IPS-15b (cell line): ENCODE results near the gene ISCA2.

Source experiments
- H3K27me3 ChIP-seq: one replicate; pipeline ENCODE4 v1.6.1; 2013; ENCODE audit warnings: low read length; ENCODE audit not compliant: control insufficient read depth, insufficient read depth
- H3K36me3 ChIP-seq: one replicate; pipeline ENCODE4 v1.6.1; 2013; ENCODE audit warnings: low read length; ENCODE audit not compliant: control insufficient read depth, insufficient read depth
- H3K4me1 ChIP-seq: one replicate; pipeline ENCODE4 v1.6.1; 2013; ENCODE audit warnings: mild to moderate bottlenecking, low read length; ENCODE audit not compliant: control insufficient read depth, insufficient read depth
- H3K4me3 ChIP-seq: one replicate; pipeline ENCODE4 v1.5.1; 2013; ENCODE audit warnings: low read depth, low read length
- H3K9ac ChIP-seq: one replicate; pipeline ENCODE4 v1.6.1; 2013; ENCODE audit warnings: low read depth, mild to moderate bottlenecking, low read length
- H3K9me3 ChIP-seq: one replicate; pipeline ENCODE4 v1.6.1; 2013; ENCODE audit warnings: mild to moderate bottlenecking, low read length; ENCODE audit not compliant: control insufficient read depth, insufficient read depth

ISCA2 gene

DNA sequence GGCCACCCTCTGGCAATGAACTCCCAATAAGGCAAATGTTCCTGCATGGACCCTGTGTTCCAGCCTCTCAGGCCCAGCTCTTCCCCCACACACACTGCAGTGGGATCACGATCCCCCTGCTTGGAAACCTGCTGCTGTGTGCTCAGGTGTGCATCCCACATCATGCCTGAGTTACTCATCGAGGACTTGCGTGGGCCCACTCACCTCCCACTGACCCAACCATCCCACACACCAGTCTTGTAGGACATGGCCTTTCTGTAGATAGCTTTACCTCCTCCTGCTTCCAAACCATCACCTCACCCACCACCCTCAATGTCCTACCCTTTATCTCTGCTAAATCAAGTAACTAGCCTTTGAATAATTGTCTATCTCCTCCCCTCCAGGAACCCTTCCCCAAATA is 25.1 kb upstream of the ISCA2 start:
- Histone ChIP-seq H3K9me3 (no peaks in the 10 kb centered on the region), H3K4me3 (no peak overlapping the region), H3K36me3 (no peaks in the 10 kb centered on the region), H3K9ac (no peak overlapping the region), H3K4me1 (no peaks in the 10 kb centered on the region), H3K27me3 (no peaks in the 10 kb centered on the region)

DNA sequence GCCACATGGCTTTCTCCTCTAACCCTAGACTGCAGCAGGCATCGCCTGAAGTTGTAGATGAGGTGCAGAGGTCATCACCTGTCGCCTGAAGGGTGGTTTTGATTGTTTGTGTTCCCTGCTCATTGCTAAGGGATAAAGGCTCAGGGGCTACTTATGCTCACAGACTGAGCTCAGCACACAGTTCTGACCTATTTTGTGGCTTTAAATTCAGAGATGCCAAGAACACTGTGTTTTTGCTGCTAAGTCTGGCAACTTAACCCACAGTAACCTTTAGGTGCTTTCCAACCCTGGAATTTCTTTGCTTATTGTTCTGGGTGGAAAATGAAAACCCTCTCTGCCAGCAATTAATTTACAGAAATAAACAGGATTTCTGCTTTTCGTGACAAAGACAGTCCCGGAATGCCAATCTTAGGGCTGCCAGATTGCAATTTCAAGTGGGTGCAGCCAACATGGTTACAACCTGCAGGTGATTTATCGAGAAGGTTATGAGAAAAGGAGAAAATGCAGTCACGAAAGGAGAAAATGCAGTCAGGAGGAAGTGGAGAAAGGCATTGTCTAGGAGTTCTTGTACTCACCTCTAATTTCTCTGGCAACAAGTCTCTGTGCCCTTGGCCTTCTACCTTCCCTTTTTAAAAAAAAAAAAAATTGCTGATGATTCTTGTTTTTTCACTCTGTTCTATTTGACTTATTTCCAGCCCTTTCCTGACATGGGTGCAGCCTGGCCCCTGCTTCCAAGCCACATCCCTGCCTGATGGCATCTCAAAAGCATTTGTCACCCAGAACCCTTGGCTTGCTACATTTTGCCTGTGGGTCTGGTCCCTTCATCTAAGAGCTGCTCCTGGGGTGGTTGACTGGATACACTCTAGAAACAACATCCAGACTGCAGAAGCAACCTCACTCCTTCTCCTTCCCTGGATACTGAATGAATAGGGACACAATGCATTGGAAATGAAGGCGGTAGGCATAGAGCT is 23.7 kb upstream of the ISCA2 start:
- H3K4me3 ChIP-seq = no peak overlapping the region
- H3K36me3 ChIP-seq = peaks cover 3% of the 10 kb centered on the region
- H3K9ac ChIP-seq = no peak overlapping the region
- H3K9me3 ChIP-seq = no peaks in the 10 kb centered on the region
- H3K27me3 ChIP-seq = no peaks in the 10 kb centered on the region
- H3K4me1 ChIP-seq = no peaks in the 10 kb centered on the region

DNA sequence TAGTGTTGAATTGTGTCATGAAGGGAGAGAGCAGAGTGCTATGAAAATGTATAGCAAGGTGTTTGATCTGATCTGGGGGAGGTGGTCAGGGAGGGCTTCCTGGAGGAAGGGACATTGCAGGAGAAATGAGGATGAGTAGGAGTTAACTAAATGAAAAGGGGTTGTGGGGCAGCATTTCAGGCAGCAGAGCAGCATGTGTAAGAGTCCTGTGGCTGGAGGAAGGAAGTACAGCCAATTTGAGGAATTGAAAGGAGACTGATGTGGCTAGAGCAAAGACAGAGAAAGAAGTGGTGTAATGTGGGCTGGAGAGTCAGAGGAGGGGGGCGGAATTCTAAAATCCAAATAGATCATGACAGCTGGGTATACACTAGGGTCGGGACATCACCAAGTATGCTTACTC is 21.0 kb upstream of the ISCA2 start:
- no peaks in the 10 kb centered on the region for H3K9me3 ChIP-seq
- peaks cover 3% of the 10 kb centered on the region for H3K36me3 ChIP-seq
- H3K4me1 ChIP-seq = no peaks in the 10 kb centered on the region
- H3K9ac ChIP-seq = no peak overlapping the region
- no peak overlapping the region for H3K4me3 ChIP-seq
- no peaks in the 10 kb centered on the region for H3K27me3 ChIP-seq

DNA sequence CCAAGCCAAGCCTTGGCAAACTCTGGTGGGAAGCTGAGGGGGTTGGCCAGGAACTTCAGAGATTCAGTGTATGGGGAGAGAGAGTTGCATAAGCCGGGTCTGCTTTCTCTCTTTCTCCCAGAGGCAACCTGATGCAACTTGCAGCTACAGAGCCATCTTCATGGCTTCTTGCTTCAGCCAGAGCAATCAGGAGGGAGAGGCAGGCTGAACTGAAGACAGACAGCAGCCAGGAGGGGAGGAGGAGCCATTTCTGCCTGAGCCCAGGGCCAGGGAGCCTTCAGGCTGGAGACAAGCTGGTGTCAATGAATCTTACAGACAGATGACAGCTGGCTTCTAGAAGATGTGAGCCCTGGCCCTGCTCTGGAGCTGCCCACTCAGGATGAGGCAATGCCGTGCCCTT is 19.2 kb upstream of the ISCA2 start:
- H3K4me1 ChIP-seq = no peaks in the 10 kb centered on the region
- H3K4me3 ChIP-seq = no peak overlapping the region
- peaks cover 3% of the 10 kb centered on the region for H3K36me3 ChIP-seq
- H3K9me3 ChIP-seq = no peaks in the 10 kb centered on the region
- no peaks in the 10 kb centered on the region for H3K27me3 ChIP-seq
- no peak overlapping the region for H3K9ac ChIP-seq

DNA sequence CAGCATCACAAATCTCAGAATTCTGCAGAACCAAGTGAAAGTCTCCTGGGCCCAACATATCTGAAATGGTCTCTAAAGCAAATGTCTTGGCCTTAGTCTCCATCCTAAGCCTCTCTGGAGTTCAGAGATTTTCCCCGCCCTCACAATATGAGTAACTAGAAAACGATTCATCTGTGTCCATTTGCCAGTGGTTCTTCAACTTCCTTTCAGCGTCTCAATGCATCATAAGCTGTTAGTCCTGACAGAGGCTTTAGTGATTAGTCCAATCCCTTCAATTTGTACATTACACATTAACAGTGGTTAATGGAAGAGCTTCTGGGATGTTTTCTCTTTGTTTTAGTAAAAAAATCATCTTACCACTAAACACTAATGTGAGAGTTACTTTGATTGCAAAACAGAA is 17.9 kb upstream of the ISCA2 start:
- Histone ChIP-seq H3K4me1 (no peaks in the 10 kb centered on the region), H3K27me3 (no peaks in the 10 kb centered on the region), H3K9ac (no peak overlapping the region), H3K9me3 (no peaks in the 10 kb centered on the region), H3K36me3 (peaks cover 3% of the 10 kb centered on the region), H3K4me3 (no peak overlapping the region)

DNA sequence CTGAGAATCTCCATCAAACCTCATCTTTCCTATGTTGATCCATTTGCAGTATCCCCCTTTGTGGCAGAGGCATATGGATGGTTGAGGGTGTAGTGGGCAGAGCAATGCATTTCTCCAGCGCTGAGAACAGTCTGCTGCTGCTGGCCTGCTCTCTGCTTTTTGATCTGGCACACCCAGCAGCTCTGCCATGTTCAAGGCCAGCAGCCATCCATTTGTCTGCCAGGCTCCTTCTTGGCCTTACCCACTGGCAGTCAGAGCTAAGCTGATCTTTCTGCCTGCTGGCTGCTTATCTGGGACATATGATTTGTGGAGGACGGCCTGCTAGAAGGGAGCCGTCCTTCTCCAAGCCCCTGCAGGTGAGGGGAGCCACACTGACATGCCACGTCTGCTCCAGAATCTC is 17.5 kb upstream of the ISCA2 start:
- Histone ChIP-seq H3K9me3 (no peaks in the 10 kb centered on the region), H3K4me3 (no peak overlapping the region), H3K36me3 (peaks cover 3% of the 10 kb centered on the region), H3K4me1 (no peaks in the 10 kb centered on the region), H3K9ac (no peak overlapping the region), H3K27me3 (no peaks in the 10 kb centered on the region)

DNA sequence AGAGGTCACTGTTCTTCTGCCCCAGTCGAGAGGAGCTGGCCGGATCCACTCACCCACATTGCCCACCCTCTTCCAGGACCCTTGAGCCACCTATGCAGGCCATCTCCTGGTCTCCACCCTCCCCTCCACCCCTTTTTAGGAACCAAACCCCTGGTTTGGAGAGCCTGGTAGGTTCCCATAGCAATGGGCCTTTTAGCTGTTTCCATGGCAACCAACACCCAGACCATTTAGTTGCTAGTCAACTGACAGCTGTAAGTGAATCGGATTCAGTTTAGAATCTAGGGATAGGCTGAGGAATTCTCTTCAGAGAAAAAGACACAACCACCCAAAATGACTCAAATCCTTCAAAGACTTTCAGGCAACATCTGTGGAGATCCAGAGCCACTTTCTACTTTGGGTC is 17.0 kb upstream of the ISCA2 start:
- Histone ChIP-seq H3K9ac (no peak overlapping the region), H3K4me1 (no peaks in the 10 kb centered on the region), H3K27me3 (no peaks in the 10 kb centered on the region), H3K9me3 (no peaks in the 10 kb centered on the region), H3K4me3 (no peak overlapping the region), H3K36me3 (peaks cover 3% of the 10 kb centered on the region)

DNA sequence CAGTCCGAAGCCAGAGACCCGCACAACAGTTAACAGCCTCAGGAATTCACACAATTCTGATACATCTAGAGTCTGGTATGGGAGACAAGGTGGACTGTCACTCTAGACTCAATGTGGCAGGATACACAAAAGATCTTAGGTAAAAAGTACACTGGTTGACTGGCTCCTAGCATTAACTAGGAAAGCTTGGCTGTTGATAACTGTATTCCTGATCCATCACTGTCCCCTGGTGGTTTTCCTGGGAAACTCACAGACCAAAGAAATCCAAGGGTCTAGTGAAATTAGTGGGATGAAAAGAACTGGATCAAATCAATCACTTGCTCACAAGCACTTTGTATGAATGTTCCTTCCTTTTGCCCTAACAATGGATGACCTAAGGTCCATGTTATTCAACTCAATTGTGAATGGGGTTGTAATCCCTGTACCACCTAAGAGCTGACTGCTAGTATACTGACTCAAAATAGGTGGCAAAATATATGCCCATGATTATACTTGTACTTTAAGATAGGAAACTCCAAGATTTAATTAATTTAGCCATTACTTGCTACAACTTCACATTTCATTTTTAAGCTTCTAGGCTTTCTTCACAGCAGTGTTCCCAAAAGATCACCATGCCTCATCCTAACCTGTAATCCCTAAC is 14.4 kb upstream of the ISCA2 start:
- H3K9ac ChIP-seq = no peak overlapping the region
- H3K4me3 ChIP-seq = no peak overlapping the region
- no peaks in the 10 kb centered on the region for H3K4me1 ChIP-seq
- no peaks in the 10 kb centered on the region for H3K9me3 ChIP-seq
- no peaks in the 10 kb centered on the region for H3K27me3 ChIP-seq
- H3K36me3 ChIP-seq = peaks cover 15% of the 10 kb centered on the region

DNA sequence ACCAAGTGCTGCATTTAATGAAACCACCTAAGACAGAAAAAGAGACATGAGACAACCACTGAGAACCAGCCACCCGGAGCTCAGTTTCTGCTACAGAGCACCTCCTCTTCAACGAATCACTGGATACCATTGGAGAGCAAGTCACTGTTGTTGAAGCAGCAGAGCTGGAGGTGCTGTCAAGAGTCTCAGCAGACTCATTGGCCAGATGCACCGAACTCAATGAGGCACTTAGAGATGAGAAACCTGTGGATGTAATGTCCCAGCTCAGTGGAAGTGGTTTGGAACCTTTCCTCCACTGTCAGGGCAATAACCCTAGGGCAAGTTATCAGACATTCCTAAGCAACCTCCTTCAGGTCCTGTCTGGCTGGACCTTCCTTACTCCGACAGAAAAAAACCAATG is 13.5 kb upstream of the ISCA2 start:
- H3K36me3 ChIP-seq = peaks cover 14% of the 10 kb centered on the region
- no peaks in the 10 kb centered on the region for H3K27me3 ChIP-seq
- no peaks in the 10 kb centered on the region for H3K4me1 ChIP-seq
- H3K4me3 ChIP-seq = no peak overlapping the region
- no peaks in the 10 kb centered on the region for H3K9me3 ChIP-seq
- no peak overlapping the region for H3K9ac ChIP-seq

DNA sequence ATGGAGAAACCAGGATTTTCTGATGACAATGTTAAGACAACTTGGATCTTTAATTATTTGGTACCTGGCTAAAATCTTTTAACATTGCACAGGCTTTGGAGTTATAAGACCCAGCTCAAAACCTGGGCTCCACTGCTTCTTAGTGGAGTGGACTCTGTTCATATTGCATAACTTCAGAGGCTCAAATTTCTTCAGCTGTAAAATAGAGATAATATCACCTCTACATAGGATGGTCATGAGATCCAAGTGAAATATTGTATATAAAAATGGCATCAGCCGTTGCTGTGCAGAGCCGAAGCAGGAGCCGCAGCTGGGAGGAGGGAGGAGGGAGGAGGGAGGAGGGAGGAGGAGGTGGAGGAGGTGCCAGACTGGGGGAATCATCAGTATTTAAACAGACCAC is 11.0 kb upstream of the ISCA2 start:
- no peak overlapping the region for H3K9ac ChIP-seq
- H3K4me1 ChIP-seq = peaks cover 2% of the 10 kb centered on the region
- no peak overlapping the region for H3K4me3 ChIP-seq
- H3K9me3 ChIP-seq = no peaks in the 10 kb centered on the region
- no peaks in the 10 kb centered on the region for H3K27me3 ChIP-seq
- H3K36me3 ChIP-seq = peaks cover 19% of the 10 kb centered on the region

DNA sequence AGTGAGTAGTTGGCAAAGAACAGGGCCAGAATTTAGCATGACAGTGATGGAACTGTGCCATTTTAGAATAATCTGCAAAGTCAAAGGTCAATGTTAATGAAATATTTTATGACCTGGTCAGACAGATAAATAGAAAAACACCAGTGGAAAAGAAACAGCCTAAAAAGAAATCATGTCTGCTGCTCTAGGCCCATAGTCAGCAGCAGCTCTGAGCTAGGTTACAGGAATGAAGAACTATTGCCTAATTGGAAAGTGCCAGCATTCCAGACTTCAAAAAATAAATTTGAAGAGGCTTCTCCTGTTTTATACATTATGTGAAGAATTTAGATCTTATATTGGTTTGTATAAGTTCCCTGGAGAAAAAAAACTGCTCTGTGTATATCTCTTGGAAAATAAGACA is 10.2 kb upstream of the ISCA2 start:
- Histone ChIP-seq H3K4me3 (no peak overlapping the region), H3K36me3 (peaks cover 19% of the 10 kb centered on the region), H3K27me3 (no peaks in the 10 kb centered on the region), H3K9me3 (no peaks in the 10 kb centered on the region), H3K4me1 (peaks cover 8% of the 10 kb centered on the region), H3K9ac (no peak overlapping the region)

DNA sequence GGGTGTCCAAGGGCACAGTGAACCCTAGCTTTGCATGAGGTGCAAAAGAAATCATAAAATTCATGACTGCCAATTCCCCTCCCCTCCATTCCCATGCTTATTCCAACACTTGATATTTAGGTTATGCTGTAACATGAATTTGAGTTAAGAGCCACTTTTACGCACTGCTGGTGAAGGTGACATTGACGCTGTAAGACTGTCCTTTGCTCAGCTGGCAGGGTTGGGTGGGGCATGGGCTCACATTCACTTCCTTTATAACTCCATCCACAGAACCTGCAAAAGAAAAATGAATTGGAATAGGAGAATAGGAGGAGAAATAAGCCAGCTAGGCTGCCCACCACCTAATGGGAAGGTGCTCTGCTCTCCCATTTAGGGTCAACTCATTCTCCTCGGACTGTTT is 7.4 kb upstream of the ISCA2 start:
- peaks cover 8% of the 10 kb centered on the region for H3K4me1 ChIP-seq
- no peaks in the 10 kb centered on the region for H3K27me3 ChIP-seq
- peaks cover 19% of the 10 kb centered on the region for H3K36me3 ChIP-seq
- H3K9ac ChIP-seq = no peak overlapping the region
- no peak overlapping the region for H3K4me3 ChIP-seq
- H3K9me3 ChIP-seq = no peaks in the 10 kb centered on the region
